Brain microvascular endothelial cell (primary cell): Measurements from ENCODE around the gene KNSTRN.

Source experiments
- DNase-seq: peaks from one replicate; pipeline ENCODE4 v3.0.0-alpha.2; 2020
- H3K27ac ChIP-seq: fragments of 250-450 bp; sonication (Bioruptor Pico); 2 replicates; pipeline ENCODE4 v1.5.1; 2020; ENCODE audit warnings: mild to moderate bottlenecking, moderate library complexity
- H3K27me3 ChIP-seq: fragments of 250-450 bp; sonication (Bioruptor Pico); replicated peaks from 2 replicates; pipeline ENCODE4 v1.5.1; 2020; ENCODE audit warnings: mild to moderate bottlenecking
- H3K36me3 ChIP-seq: fragments of 250-450 bp; sonication (Bioruptor Pico); replicated peaks from 2 replicates; pipeline ENCODE4 v1.5.1; 2020; ENCODE audit warnings: mild to moderate bottlenecking
- H3K4me3 ChIP-seq: 2 replicates; pipeline ENCODE4 v1.5.1; 2011; ENCODE audit warnings: low read depth, mild to moderate bottlenecking, control low read depth, low read length, moderate library complexity
- in situ Hi-C: cut with HindIII; loops from 2 replicates; pipeline ENCODE4 v1.10.0; 2017; ENCODE audit warnings: low sequenced_read_pairs, low pct_ligation_motif_present
- TF ChIP-seq, protein P1 (sequence below): IDR thresholded peaks from 2 replicates; pipeline ENCODE4 v1.5.1; 2011; ENCODE audit warnings: low read depth, mild to moderate bottlenecking, moderate library complexity, low read length, control low read depth, inconsistent platforms; ENCODE audit errors: missing control alignments

KNSTRN gene

GRCh38 chr15:40430271-40430805 lies 47.8 kb downstream of the KNSTRN start:
- DNase-seq, result no peak
- TF ChIP-seq, protein P1, sequence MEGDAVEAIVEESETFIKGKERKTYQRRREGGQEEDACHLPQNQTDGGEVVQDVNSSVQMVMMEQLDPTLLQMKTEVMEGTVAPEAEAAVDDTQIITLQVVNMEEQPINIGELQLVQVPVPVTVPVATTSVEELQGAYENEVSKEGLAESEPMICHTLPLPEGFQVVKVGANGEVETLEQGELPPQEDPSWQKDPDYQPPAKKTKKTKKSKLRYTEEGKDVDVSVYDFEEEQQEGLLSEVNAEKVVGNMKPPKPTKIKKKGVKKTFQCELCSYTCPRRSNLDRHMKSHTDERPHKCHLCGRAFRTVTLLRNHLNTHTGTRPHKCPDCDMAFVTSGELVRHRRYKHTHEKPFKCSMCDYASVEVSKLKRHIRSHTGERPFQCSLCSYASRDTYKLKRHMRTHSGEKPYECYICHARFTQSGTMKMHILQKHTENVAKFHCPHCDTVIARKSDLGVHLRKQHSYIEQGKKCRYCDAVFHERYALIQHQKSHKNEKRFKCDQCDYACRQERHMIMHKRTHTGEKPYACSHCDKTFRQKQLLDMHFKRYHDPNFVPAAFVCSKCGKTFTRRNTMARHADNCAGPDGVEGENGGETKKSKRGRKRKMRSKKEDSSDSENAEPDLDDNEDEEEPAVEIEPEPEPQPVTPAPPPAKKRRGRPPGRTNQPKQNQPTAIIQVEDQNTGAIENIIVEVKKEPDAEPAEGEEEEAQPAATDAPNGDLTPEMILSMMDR, result no peak
- Histone ChIP-seq H3K36me3 (no peaks in the 10 kb centered on the region), H3K27me3 (peaks cover 25% of the 10 kb centered on the region), H3K4me3 (no peak overlapping the region), H3K27ac (no peak overlapping the region)
- in situ Hi-C loops, result no loop called here

DNA sequence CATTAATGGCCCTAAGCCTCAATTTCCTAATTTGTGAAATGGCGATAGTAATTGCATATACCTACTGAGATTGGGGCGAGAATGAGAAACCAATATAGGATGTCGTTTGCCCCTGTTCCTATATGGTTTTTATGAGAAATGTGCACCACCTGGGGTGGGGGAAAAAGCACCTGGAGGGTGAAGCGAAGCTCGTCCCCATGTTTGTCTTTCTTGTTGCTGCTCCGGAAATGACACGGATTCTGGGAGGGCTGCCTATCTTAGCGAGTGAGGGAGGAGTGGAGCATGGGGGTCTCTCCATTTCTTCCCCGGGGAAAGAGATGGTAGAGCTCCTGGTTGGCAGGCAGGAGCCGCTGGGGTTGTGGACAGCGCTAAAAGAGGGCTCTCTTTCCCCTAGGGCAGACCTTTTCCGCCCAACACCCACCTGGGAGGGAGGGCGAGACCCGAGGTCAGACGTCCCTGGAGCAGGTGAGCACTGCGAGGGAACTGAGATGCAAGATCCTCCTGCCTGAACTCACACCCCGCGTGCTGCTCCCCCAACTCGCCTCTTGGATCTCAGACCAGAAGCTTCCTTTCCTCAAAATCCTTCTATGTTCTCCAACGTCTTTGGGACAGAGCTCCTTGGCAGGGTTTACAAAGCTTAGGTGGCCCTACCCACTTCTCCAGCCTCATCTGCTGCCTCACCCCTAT lies 52.6 kb downstream of the KNSTRN start:
- Histone ChIP-seq H3K4me3 (no peak overlapping the region), H3K36me3 (no peaks in the 10 kb centered on the region), H3K27me3 (peaks cover 46% of the 10 kb centered on the region), H3K27ac (no peak overlapping the region)
- no peak for DNase-seq
- TF ChIP-seq, protein P1, result no peak
- in situ Hi-C loops, result no loop called here

- in situ Hi-C loops, result no loop called here
- TF ChIP-seq, protein P1, result no peak
- no peak overlapping the region for H3K27ac ChIP-seq
- peaks cover 42% of the 10 kb centered on the region for H3K27me3 ChIP-seq
- DNase-seq, result no peak
- no peak overlapping the region for H3K4me3 ChIP-seq
- no peaks in the 10 kb centered on the region for H3K36me3 ChIP-seq
Measured at GRCh38 chr15:40435710-40436089, 53.2 kb downstream of the KNSTRN start.

DNA sequence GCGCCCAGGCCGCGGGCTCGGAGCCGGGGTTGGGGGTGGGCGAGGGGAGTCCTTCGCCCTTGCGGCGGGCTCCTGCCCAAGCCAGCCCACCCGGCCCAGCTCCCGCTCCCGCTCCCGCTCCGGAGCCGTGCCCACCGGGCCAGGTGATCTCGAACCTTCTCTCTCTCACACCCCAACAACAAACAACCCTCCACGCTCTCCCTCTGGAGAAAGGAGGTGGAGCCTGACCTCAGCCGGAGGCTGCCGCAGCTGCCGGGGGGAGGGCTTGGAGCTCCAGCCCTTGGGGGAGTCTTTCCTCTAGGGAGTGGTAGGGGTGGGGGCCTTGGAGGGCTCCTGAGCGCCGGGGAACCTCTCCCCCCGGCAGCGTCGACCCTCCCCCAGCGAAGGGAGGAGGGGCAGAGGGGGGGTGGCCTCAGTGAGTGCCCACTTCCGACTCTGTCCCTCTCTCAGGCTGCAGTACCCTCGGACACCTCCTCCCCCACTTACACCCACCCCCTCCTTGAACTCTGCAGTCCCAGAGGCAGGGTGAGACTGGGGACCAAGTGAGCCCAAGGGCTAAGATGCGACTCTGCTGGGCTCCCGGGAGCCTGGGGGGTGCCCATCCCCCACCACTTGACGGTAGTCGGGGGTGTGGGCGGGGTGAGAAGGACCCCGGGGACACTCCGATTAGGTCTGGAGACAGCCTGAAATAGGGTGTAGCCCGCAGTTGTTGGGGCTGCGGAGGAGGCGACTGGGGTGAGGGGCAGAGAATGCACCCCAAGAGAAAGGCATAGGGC lies 53.8 kb downstream of the KNSTRN start:
- Histone ChIP-seq H3K27me3 (peaks cover 42% of the 10 kb centered on the region), H3K36me3 (no peaks in the 10 kb centered on the region), H3K27ac (no peak overlapping the region), H3K4me3 (peak overlapping the region; percentile 31)
- no peak for DNase-seq
- TF ChIP-seq, protein P1, result no peak
- in situ Hi-C loops, result no loop called here

- Histone ChIP-seq H3K27me3 (peaks cover 42% of the 10 kb centered on the region), H3K27ac (no peak overlapping the region), H3K36me3 (no peaks in the 10 kb centered on the region), H3K4me3 (no peak overlapping the region)
- in situ Hi-C loops, result no loop called here
- DNase-seq, result no peak
- TF ChIP-seq, protein P1, result no peak
Measured at GRCh38 chr15:40436892-40437751, 54.6 kb downstream of the KNSTRN start.
